ENCODE measurements around the gene NIPSNAP3A.
"Not testable (repeated sequence)": the region's sequence is repeated elsewhere in the genome, so short reads cannot be mapped to it uniquely, and the experiment has no call there.

NIPSNAP3A gene

DNA sequence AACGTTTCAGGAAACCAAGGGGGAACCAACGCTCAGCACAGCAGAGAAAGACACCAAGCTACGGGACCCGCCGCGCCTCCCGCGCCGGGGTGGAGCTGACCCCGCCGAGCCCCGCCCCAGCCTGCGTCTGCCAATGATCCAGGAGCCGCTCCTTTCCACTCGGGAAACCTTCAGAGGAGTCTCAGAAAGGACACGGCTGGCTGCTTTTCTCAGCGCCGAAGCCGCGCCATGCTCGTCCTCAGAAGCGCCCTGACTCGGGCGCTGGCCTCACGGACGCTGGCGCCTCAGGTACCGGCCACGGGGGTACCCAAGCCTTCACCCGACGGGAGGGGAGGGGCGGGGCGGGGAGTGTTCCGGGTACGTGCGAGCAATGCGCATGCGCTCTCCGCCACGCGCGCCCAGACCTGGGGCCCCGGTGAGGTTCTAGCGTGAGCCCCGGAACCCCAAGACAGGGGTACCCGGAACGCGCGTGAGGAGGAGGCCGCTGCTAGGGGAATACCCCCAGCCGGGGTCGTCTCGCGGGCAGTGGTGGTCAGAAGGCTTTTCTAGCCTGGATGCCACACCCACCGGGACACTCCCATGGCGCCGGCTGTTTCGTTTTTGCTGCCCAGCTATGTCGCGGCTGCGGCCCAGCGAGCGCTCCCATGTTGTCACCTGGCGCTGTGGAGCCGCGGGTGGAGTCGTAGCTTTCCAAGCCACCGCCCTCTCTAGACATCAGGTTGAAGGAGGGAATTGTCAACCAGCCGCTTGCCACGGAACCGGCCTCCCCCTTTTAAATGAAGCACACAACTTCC, at the start of gene NIPSNAP3A:
Gene NIPSNAP3A, plus strand, starts transcription at position 119 of the 794 bp plus-strand sequence. Its CDS starts 110 bp downstream, at position 229.
- peak; percentile 61 to 85 (median 69) for DNase-seq (ENCODE audit: low read depth in 2 of 3, low spot score in 2 of 3)

DNA sequence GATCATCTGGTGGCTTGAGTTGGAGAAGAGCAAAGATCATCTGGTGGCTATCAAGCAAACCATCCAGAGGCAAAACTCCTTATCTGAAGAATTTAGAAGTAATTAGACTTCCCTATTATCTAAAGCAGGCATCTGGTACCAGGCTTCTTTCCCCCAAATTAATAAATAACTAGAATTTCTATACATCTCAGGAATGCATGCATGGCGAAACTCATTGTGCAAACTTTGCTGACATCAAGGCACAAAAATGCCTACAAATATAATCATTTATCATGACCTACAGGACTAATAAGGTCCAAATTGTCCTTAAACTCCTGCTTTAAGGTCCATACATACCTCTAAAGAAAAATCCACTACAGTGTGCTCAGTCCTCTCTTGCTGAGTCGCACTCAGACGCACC, 47.2 kb upstream of the NIPSNAP3A start:
- no peak for DNase-seq (ENCODE audit: low read depth in 2 of 3, low spot score in 2 of 3)

DNA sequence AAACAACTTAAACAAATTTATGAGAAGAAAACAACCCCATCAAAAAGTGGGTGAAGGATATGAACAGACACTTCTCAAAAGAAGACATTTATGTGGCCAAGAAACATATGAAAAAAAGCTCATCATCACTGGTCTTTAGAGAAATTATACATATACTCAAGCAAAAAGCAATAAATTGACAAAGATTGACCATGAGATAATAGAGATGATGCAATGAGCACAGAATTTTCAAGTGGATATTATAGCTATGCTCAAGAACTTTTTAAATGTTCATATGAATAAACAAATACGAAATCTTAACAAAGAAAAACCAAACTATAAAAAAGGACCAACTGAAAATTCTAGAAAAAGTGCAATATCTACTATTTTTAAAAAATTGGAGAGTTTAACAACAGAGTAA, 38.7 kb upstream of the NIPSNAP3A start:
- not testable (repeated sequence) for DNase-seq (ENCODE audit: low read depth in 2 of 3, low spot score in 2 of 3)

DNA sequence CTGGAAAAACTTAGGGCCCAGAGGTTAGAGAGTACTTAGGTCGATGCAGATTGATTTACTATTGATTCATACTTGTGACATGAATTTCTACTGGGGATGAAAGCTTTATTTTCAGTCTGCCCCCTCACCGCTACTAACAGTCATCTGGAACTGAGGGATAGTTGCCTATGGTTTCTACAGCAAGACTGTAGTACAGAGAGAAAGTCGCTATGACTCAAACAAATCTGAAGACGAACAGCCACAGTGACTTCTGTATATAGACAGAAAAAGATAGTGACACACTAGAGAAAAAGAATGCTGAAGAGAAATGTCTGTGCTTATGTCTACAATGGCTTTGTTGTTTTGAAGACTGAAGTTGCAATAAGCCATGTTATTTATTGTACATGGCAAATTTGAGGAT, 35.9 kb upstream of the NIPSNAP3A start:
- DNase-seq (ENCODE audit: low read depth in 2 of 3, low spot score in 2 of 3): no peak

DNA sequence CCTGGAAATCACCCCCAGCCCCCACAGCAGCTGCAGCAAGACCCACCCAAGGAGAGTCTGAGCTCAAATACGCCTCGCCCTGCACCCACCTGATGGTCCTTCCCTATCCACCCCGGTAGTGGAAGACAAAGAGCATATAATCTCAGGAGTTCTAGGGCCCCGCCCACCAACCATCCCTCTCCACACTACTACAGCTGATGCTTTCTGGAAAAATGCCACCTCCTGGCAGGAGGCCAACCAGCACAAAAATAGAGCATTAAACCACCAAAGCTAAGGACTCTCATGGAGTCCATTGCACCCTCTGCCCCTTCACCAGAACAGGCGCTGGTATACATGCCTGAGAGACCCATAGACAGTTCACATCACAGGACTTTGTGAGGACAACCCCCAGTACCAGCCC, 22.5 kb upstream of the NIPSNAP3A start:
- DNase-seq (ENCODE audit: low read depth in 2 of 3, low spot score in 2 of 3): no peak

DNA sequence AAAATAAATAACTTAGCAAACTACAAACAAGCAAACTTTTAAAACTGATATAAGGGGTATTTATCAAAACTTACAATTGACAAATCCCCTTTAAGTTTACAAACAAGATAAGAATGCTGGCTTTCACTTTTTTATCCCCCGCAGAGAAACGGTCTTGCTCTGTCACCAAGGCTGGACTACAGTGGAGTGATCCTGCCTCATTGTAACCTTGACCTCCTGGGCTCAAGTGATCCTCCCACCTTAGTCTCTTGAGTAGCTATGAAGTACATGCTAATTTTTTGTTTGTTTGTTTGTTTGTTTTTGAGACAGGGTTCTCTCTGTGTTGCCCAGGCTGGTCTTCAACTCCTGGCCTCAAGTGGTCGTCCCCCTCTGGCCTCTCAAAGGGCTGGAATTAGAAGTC, 9.0 kb upstream of the NIPSNAP3A start:
- DNase-seq (ENCODE audit: low read depth in 2 of 3, low spot score in 2 of 3): no peak

DNA sequence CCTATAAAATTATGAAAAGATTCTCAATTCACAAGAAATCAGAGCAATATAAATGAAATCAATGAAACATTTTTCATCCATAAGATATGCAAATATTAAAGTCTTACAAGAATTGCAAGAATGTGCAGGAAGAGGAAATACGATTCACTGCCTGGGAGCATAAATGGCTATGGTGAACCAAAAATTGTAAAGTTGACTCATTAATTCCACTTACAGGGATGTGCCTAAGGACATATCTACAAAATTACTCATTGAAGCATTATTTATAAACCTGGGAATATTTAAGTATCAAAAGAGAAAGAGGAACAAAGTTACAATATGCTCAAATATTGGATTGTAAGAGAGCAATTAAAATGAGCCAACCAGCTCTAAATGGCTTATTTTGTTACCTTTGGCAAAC, 6.9 kb upstream of the NIPSNAP3A start:
- DNase-seq (ENCODE audit: low read depth in 2 of 3, low spot score in 2 of 3): no peak

DNA sequence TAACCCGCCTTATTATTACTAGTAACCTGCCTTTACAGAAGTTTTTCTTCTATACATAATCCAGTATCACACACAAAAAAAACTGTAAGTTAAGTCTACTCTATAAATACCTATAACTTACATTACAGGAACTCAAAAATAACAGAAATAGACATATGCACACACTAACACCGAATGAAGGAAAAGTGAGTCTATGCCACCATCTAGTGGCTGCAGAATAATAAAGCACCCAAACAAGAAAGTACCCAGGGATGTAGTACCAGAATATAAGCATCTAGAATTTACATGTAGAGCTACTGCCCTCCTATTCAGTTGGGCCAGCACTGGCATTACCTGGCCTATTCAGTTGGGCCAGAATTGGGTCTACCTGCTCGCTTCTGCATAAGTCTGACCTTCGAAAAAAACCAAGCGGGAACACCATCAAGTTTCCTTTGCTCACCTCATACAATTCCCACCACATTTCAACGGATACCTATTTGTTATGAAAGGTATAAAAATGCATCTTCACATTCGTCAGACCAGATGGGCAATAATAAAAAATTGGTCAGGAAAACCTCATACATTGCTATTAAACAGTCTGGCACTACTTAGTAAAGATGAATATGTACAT, 4.0 kb upstream of the NIPSNAP3A start:
- no peak for DNase-seq (ENCODE audit: low read depth in 2 of 3, low spot score in 2 of 3)

DNA sequence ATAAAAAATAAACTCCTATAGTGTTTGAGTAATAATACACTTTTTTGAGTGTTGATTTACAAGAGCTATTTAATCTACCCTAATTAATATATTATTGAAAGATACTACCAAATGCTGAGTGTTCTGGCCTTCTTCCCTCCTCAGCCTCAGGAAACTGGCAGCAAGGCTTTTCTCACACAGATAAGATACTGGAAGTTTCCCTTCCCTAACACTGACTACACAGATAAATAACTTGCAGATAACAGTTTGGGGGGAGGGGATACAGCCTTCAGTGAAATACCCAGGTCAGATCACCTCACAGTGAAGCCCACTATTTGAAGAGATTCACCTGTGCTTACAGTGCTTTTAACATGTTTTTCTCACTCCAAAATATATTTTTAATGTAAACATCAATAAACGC, 1.6 kb upstream of the NIPSNAP3A start:
- no peak for DNase-seq (ENCODE audit: low read depth in 2 of 3, low spot score in 2 of 3)

DNA sequence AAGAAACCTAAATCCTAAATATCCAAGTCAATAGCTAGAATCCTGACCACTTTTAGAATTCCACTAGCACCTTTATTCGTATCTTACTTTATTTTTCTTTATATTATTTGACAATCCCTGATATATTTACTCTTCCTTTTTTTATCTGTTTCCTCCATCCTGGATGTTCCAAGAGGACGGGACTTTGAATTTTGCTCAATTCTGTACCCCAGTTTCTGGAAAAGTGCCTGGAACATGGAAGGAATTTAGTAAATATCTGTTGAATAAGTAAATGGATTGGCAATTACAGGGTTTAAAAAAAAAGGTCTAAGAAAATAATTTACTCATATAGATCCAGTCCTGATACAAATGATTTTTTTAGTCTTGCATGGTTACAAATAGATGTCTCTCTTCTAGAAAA, 1.2 kb upstream of the NIPSNAP3A start:
- no peak for DNase-seq (ENCODE audit: low read depth in 2 of 3, low spot score in 2 of 3)

DNA sequence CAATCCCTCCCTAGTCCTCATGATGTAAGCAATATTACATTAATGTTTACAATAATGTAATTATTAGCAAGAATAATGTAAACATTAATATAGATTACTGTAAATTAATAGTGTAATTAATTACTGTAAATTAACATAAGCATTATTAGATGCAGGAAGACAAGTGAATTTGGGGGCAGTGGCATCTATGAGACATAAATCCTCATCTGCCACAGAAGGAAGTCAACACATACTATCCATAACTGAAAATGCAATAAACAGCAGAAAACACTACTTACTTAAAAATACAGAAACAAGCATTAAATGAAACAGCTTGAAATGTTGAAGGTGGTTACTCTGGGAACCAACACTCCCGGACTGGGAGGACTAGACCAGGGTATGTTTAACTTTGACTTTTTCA, 685 bp upstream of the NIPSNAP3A start:
- DNase-seq (ENCODE audit: low read depth in 2 of 3, low spot score in 2 of 3): no peak

DNA sequence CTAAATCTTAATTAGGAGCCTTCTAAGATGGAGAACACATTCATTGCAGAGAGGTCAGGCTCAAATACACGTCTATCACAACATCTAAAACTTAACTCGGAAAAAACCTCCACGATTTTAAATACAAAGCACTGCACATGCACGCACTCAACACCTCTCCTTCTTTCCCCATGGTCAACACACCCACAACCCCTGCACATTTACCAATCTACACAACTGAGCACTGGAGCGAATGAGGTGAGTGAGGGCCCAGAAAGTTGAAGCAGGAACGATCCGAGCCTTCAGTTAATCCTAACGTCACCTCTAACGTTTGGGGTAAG, 278 bp upstream of the NIPSNAP3A start:
- DNase-seq (ENCODE audit: low read depth in 2 of 3, low spot score in 2 of 3): no peak

DNA sequence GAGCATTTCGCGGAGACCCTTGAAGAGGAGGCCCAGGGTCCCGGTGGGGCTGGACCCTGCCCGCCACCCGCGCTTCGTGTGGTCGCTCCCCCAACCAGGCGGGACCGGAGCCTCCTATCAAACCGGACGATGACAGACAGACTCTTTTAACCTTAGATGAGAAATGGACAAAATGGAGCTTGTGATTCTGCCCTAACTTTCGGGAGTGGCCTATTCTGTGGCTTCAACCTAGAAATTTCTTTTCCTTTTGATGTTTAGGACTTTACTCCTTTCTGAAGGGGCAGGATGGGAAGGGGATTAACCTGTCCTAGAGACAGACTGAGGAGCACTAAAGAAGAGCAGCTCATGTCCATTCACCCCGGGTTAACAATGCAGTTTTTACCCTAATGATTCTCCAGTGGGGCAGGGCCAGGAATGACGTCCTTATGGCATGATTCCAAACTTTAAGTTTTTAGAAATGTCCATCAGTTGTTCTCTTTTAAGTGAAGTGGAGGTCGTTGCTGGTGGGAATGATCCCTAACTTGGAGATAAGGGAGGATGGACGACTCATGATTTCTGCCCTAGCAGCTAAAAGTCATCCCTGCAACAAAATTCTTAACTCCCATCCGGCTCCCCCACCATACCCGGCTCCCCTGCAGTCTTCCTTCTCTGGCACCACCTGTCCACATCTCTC, 1.0 kb downstream of the NIPSNAP3A start:
- no peak for DNase-seq (ENCODE audit: low read depth in 2 of 3, low spot score in 2 of 3)

DNA sequence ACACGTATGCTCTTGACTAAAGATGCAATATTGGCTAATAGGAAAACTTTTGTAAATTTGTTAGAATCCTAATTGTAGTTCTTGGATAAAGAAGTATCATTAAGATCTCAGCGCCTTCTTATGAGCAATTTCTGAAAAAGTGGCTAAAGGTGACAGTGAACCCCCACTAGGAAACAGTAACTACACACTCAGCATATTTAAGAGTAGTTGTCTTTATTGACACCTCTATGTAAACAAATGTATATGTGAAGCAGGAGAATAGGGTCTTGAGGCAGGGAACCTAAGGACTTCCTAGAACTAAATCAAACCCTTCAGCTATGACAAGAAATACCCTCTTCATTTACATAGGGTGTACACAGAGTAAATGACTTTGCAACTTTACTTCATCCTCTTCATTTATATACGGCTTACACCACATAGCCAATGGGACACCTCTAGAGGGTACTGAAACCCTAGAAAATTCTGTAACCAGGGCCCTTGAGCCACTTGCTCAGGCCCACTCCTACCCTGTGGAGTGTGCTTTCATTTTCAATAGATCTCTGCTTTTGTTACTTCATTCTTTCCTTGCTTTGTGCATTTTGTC, 2.8 kb downstream of the NIPSNAP3A start:
- no peak for DNase-seq (ENCODE audit: low read depth in 2 of 3, low spot score in 2 of 3)

DNA sequence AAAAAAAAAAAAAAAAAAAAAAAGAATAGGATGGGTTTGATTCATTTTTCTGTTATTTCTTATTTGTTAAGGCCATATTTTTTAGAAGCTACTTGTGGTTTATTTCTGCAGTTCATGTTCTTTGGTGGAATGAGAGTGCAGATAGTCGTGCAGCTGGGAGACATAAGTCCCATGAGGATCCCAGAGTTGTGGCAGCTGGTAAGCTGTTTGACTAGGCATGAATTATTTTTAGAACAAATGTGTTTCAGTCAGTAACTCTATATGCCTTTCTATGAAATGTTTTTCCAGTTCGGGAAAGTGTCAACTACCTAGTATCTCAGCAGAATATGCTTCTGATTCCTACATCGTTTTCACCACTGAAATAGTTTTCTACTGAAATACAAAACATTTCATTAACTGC, 11.5 kb downstream of the NIPSNAP3A start:
- no peak for DNase-seq (ENCODE audit: low read depth in 2 of 3, low spot score in 2 of 3)

DNA sequence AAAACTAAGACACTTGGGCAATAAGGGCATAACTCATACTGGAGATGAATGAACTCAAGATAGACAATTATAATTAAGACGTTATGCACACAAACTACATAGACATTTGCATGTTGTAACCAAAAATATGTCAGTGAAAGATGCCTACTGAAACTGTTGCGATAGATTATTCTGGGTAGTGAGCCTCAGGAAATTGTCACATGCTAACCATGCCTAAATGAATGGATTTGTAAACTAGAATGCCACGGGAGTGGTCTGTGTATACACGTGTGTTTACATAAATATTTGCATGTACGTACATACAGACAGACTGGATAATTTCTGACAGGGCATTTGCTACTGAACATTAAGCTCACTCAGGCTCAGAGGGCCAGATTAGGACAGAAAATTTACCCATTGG, 17.7 kb downstream of the NIPSNAP3A start:
- DNase-seq (ENCODE audit: low read depth in 2 of 3, low spot score in 2 of 3): no peak

DNA sequence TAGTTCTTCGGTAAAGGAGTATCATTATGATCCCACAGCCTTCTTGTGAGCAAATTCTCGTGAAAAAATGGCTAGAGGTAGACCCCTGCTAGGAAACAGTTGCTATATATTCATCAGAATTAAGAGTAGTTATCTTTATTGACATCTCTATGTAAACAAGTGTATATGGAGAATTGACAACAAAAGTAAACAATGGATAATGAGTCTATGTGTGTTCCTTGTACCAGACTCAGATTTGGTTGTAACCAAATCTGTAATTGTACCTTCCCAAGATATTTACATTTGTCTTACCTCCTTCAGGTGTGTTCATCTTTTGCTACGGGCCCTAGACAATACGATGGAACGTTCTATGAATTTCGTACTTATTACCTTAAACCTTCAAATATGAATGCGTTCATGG, 18.5 kb downstream of the NIPSNAP3A start:
- DNase-seq (ENCODE audit: low read depth in 2 of 3, low spot score in 2 of 3): no peak

DNA sequence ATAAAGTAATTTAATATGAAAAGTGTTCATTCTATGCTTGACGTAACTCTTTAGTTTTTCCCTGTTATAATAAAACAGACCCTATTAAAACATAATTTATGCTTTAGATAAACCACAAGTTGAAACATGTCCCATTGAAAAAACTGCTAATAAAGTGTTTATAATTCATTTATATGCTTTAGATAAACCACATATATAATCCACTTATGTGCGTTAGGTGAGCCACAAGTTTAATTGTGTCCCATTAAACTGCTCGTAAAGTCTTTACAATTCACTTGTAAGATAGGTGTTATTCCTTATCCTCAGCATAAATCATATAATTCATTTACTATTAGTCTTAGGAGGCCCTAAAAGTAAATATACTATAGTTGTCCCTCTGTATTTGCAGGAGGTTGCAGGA, 20.0 kb downstream of the NIPSNAP3A start:
- no peak for DNase-seq (ENCODE audit: low read depth in 2 of 3, low spot score in 2 of 3)

DNA sequence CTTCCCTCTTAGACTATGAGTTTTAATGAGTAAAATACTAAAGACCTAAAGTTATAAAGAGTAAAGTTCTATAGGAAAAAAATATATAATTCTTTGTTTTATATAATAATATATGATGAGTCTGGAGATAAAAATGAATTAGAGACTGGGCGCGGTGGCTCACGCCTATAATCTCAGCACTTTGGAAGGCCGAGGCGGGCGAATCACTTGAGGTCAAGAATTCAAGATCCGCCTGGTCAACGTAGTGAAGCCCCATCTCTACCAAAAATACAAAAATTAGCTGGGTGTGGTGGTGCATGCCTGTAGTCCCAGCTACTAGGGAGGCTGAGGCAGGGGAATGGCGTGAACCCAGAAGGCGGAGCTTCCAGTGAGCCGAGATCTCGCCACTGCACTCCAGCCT, 21.5 kb downstream of the NIPSNAP3A start:
- not testable (repeated sequence) for DNase-seq (ENCODE audit: low read depth in 2 of 3, low spot score in 2 of 3)

DNA sequence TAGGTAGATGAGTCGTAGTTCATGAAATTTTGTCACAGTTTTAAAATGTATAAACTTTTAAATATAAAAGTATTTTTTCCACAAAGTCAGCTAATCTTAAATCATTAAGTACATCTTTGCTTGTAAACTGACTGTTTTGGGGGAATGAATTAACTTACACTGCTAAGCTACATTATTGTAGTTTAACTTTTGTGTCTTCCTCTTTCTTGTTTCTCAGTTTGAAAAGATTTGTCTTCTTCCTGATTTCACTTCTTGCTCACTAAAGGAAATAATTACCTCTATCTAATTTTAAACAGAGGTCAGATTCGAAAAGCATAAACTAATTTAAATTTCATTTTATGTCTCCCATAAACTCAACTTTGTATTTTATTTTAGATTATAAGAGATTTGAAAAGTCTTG, 22.2 kb downstream of the NIPSNAP3A start:
- DNase-seq (ENCODE audit: low read depth in 2 of 3, low spot score in 2 of 3): no peak

DNA sequence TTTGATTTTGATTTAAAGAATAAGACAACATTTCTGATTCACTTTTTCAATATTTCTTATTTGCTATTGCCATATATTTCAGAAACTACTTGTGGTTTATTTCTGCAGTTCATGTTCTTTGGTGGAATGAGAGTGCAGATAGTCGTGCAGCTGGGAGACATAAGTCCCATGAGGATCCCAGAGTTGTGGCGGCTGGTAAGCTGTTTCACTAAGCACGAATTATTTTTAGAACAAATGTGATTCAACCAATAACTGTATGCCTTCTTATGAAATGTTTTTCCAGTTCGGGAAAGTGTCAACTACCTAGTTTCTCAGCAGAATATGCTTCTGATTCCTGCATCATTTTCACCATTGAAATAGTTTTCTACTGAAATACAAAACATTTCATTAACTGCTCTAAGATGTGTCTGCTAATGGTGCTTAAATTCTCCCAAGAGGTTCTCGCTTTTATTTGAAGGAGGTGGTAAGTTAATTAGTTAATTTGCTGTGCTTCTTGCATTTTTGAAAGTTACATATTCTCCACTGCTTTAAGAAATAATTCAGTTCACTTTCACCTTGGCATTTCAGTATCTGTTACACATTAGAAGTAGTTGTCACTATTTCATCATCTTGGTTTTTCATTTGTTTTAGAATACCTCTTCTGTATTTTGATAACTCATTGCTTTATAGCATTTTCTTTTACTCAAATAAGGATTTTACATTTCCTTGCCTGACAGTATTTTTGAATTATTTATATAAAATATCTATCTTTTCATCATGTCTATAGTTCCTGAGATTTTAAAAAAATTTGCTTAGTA, 25.4 kb downstream of the NIPSNAP3A start:
- no peak for DNase-seq (ENCODE audit: low read depth in 2 of 3, low spot score in 2 of 3)

All from activated CD8-positive, alpha-beta memory T cell treated with anti-CD3 and anti-CD28 coated beads for 48 hours (primary cell).